ENCODE results near the gene DYSF.

DYSF gene

GRCh38 chr2:71715951-71716696 lies 262.8 kb downstream of the DYSF start (continued):
- no peak for TF ChIP-seq ZSCAN23 (tag by site-specific recombination; IDR thresholded peaks at IDR 0.05)
- TF ChIP-seq OSR2 (tag by site-specific recombination; IDR thresholded peaks at IDR 0.05) = no peak
- no peak for TF ChIP-seq ZNF624 (tag by site-specific recombination; IDR thresholded peaks at IDR 0.05)
- no peak for TF ChIP-seq ZNF391 (tag by site-specific recombination; IDR thresholded peaks at IDR 0.05; ENCODE audit: borderline replicate concordance, low read depth)
- no peak for TF ChIP-seq ZNF37A (tag by site-specific recombination; IDR thresholded peaks at IDR 0.05)
- TF ChIP-seq ZNF776 (tag by site-specific recombination; IDR thresholded peaks at IDR 0.05; ENCODE audit: borderline replicate concordance) = no peak
- no peak for TF ChIP-seq ZNF239 (tag by site-specific recombination; IDR thresholded peaks at IDR 0.05)
- no peak for TF ChIP-seq ZNF785 (tag by site-specific recombination; IDR thresholded peaks at IDR 0.05)
- no peak for TF ChIP-seq ZFP3 (tag by site-specific recombination; IDR thresholded peaks at IDR 0.05; ENCODE audit: low read depth)
- TF ChIP-seq ZNF629 (tag by site-specific recombination; IDR thresholded peaks at IDR 0.05) = no peak

DNA sequence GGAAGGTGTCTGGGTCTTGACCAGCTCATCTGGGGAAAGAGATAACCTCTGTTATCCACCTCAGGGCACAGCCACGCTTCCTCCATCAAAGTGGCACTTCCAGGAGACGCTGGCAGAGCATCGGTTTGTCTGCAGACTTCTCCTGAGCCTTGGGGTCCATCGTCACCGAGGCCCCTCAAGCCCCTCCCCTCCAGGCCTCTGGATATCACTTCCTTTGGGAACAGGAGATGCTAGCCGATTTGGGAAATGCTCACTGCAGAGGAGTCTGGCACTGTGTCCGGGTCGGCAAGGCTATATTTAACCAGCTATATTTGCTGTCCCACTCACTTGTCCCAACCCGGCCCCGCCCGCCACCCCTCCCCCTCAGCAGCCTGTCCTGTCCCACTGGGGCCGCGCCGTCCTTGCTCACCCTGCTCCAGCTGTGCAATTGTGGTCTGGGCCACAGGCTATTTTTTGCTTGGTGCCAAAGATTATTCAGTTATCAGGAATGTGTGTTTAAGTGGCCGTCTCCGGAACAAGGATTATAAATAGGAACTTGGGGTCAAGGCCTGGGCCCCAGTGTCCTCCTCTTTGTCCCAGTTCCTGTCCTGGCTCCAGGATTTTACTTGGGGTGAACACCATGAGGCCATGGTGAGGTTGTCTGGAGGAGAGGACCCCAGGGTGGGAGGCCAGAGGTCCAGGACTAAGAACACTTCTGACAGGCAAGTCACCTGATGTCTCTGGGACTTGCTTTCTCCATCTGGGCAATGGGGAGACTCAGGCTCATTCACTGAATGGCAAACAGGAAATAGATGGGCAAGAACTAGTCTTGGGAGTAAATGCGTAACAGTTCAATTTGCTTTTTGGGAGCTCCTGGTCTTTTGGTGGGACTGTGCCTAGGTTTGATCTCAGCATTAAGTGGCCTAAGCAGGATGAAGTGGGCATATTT lies 263.6 kb downstream of the DYSF start:
- H3K9me3 ChIP-seq (ENCODE audit: control insufficient read depth, insufficient read depth, low read depth, low read length) = no peaks in the 10 kb centered on the region
- H3K4me3 ChIP-seq (ENCODE audit: low read depth, low read length) = no peak overlapping the region
- POLR2A ChIA-PET = no interaction called here
- H3K27ac ChIP-seq (ENCODE audit: extremely low read depth, low read depth, low read length) = no peak overlapping the region
- H3K36me3 ChIP-seq (ENCODE audit: control insufficient read depth in 2 of 2, insufficient read depth in 1 of 2, low read length in 2 of 2) = no peaks in the 10 kb centered on the region
- no peak for TF ChIP-seq ZNF629 (tag by site-specific recombination; IDR thresholded peaks at IDR 0.05)
- TF ChIP-seq EGR2 (tag by site-specific recombination; IDR thresholded peaks at IDR 0.05; ENCODE audit: low read depth) = no peak
- no peak for TF ChIP-seq ZNF157 (tag by site-specific recombination; IDR thresholded peaks at IDR 0.05)
- TF ChIP-seq ZSCAN23 (tag by site-specific recombination; IDR thresholded peaks at IDR 0.05) = no peak
- TF ChIP-seq, protein P1, sequence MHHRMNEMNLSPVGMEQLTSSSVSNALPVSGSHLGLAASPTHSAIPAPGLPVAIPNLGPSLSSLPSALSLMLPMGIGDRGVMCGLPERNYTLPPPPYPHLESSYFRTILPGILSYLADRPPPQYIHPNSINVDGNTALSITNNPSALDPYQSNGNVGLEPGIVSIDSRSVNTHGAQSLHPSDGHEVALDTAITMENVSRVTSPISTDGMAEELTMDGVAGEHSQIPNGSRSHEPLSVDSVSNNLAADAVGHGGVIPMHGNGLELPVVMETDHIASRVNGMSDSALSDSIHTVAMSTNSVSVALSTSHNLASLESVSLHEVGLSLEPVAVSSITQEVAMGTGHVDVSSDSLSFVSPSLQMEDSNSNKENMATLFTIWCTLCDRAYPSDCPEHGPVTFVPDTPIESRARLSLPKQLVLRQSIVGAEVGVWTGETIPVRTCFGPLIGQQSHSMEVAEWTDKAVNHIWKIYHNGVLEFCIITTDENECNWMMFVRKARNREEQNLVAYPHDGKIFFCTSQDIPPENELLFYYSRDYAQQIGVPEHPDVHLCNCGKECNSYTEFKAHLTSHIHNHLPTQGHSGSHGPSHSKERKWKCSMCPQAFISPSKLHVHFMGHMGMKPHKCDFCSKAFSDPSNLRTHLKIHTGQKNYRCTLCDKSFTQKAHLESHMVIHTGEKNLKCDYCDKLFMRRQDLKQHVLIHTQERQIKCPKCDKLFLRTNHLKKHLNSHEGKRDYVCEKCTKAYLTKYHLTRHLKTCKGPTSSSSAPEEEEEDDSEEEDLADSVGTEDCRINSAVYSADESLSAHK (tag by site-specific recombination; IDR thresholded peaks at IDR 0.05) = no peak
- TF ChIP-seq, protein P2, sequence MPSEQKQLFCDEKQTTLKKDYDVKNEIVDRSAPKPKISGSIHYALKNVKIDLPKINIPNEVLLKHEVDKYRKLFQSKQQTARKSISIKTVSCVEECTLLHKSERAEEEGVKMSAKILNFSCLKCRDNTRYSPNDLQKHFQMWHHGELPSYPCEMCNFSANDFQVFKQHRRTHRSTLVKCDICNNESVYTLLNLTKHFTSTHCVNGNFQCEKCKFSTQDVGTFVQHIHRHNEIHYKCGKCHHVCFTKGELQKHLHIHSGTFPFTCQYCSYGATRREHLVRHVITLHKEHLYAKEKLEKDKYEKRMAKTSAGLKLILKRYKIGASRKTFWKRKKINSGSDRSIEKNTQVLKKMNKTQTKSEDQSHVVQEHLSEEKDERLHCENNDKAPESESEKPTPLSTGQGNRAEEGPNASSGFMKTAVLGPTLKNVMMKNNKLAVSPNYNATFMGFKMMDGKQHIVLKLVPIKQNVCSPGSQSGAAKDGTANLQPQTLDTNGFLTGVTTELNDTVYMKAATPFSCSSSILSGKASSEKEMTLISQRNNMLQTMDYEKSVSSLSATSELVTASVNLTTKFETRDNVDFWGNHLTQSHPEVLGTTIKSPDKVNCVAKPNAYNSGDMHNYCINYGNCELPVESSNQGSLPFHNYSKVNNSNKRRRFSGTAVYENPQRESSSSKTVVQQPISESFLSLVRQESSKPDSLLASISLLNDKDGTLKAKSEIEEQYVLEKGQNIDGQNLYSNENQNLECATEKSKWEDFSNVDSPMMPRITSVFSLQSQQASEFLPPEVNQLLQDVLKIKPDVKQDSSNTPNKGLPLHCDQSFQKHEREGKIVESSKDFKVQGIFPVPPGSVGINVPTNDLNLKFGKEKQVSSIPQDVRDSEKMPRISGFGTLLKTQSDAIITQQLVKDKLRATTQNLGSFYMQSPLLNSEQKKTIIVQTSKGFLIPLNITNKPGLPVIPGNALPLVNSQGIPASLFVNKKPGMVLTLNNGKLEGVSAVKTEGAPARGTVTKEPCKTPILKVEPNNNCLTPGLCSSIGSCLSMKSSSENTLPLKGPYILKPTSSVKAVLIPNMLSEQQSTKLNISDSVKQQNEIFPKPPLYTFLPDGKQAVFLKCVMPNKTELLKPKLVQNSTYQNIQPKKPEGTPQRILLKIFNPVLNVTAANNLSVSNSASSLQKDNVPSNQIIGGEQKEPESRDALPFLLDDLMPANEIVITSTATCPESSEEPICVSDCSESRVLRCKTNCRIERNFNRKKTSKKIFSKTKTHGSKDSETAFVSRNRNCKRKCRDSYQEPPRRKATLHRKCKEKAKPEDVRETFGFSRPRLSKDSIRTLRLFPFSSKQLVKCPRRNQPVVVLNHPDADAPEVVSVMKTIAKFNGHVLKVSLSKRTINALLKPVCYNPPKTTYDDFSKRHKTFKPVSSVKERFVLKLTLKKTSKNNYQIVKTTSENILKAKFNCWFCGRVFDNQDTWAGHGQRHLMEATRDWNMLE (tag by site-specific recombination; conservative IDR thresholded peaks at IDR 0.05; ENCODE audit: low read depth) = no peak
- TF ChIP-seq ZNF239 (tag by site-specific recombination; IDR thresholded peaks at IDR 0.05) = no peak
- no peak for TF ChIP-seq ZBTB1 (tag by site-specific recombination; IDR thresholded peaks at IDR 0.05)
- TF ChIP-seq ZNF26 (tag by site-specific recombination; IDR thresholded peaks at IDR 0.05) = no peak
- CTCF ChIA-PET = no interaction called here
- H3K4me1 ChIP-seq (ENCODE audit: control insufficient read depth, insufficient read depth, low read length) = no peaks in the 10 kb centered on the region

Measured in HEK293 (cell line).